Cerebellar nuclear complex (tissue), 1 donor: ENCODE data around the gene GRIK2.
"Not testable (repeated sequence)": the region's sequence is repeated elsewhere in the genome, so short reads cannot be mapped to it uniquely, and the experiment has no call there.

Source experiments
- DNase-seq, 2 experiments: peaks; one replicate each; lab custom pipeline; 2025; lab: John Stamatoyannopoulos, UW

GRIK2 gene

DNA sequence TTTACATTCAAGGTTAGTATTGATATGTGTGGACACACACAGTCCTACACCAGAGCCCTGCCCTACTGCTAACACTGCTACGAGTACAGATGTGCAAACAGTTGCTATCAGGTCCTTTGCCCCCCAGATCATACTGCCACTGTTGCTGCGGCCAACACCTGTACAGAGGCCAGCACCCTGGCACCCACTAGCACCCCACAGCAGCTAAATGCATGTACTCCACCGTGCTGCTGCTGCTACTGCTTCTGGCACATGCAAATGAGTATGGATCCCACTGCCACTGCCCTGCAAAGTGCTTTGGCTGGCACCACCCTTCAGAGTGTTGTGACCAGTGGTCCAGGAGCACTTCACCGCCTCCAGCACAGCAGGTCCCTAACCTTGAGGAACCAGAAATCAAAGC is 621.9 kb downstream of the GRIK2 start:
- DNase-seq = no peak

- no peak for DNase-seq
These were observed 628.8 kb downstream of the GRIK2 start for GRCh38 chr6:102022281-102022680.

DNA sequence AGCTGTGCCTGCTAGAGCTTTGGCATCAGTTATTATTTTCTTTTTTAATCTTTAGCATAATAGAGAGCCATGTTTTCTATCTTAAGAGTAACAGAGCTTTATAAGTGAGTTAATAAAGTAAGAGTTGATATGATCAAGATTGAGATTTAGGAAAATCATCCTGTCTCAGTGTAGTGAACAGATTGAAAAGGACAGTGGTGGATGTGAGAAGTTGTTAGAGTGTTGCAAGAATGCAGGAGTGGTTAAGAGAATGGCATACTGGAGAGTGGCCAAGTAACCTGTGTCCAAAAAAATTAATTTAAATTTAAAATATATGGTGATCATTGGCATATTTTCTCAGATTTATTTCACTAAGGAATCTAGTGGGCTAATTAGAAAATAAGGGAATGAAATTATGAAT is 629.3 kb downstream of the GRIK2 start:
- DNase-seq = no peak

DNA sequence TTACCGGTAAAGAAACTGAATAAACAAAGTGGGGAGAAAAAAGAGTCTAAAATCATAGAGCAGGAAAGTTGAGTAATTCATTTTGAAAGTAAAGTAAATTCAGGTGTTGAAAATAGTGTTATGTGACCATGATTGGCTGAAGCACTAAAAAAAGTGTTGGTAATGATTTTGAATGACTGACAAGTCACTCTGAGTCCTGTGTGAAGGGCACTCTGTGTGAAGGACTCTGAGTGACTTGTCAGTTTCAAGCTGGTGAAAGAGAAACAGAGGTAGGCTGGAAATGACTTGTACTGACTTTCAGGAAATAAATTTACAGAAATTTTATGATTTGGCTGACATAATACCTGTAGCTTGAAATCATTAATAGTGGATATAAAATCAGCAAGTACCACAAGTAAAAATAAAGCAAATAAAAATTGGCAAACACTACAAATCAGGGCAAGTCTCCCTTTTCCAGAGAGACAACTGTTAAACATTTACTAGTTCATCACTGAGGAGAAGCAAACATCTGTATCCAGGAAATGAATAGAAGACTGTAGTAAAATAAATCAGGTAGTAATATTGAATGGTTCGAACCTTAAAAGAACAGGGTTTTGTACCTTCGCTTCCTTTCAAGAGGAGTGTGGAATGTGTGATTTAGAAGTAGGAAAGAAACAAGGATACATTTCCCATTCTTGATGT is 630.6 kb downstream of the GRIK2 start:
- no peak for DNase-seq

DNA sequence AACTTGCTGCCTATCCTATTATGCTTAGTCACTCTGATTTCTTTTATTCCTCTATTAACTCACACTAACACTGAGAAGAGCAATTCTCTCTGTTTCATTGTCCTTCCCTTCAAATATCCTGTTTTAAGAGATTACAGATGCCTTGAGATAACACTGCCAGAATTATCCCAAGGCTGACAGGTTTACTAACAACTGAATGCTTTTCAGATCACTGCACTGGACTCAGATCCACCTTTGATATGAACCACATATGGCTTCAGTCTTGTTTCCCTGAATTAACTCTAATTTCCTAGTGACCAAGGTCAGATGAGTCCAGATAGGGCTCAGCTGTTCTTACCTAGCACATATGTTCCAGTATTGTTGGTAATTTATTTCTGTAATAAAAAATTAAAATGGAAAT is 633.1 kb downstream of the GRIK2 start:
- DNase-seq = peak; percentile 95 to 96

DNA sequence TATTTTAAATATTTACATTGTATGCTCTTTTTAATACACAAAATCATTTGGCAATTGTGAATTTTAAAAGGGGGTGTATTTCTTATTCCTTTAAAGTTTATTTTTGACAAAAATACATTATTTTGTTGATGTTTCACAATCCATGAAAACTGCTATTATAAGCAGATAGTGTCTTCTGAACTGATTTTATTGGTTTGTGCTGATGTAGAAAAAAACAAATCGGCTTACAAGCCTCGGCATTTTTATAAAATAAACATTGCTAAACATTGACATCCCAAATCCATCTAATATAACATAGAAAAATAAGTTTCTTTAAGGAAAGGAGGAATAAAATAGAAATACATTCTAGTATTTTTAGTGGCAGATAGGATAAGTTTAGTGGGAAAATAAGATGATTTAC is 634.7 kb downstream of the GRIK2 start:
- DNase-seq = no peak

DNA sequence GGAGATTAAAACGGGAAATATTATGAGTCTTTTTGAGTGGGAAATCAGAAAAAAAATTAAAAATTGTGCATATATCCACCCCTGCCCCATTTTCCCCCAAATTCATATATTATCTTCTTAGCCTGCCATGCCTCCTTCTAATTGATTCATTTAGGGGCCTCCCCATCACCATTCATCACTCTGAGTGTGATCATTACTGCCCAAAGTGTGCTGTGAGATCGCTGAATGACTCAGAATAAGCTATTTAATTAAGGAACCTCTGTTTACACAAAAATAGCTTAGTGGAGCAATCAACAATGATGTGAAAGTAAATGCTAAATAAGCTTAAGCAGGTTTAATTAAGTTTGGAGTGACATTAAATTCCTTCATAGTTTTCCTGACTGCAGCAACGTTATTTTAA is 645.5 kb downstream of the GRIK2 start:
- DNase-seq = no peak

- DNase-seq = no peak
These were observed 645.9 kb downstream of the GRIK2 start for GRCh38 chr6:102039441-102039840.

DNA sequence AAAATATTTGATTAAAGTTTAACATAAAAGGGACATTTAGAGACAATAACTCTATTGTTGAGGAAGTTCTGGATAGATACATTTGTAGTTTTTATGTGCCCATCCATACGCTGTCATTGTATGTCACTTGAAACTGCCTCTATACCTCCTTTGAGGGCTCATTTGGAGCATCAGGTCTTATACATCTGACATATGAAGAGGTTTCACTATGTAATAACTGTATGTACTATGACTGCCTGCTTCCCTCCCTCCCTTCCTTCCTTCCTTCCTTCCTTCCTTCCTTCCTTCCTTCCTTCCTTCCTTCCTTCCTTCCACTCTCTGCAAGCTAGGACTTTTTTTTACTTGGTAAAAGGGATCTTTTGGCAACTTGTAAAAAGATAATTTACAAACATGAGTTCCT is 657.5 kb downstream of the GRIK2 start:
- DNase-seq = no peak

- no peak for DNase-seq
These were observed 658.2 kb downstream of the GRIK2 start for GRCh38 chr6:102051720-102052119.

GRCh38 chr6:102064142-102064541 is 670.6 kb downstream of the GRIK2 start:
- DNase-seq = no peak

DNA sequence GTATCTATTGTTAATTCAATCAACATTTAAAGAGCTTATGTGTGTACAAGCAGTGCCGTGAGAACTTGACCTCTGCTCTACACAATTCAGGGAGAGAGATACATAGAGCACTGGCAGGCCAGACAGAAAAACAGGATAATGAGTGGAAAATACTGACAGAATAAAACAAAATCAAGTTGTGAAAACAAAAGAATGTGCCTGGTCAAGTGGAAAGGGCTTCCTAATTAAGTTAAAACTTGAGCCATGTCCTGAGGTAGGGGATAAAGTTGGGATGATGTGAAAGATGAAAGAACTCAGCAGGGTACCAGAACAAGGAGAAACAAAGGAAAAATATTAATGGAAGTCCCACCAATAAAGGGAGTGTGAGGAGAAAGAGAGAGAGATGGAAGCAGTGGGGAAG is 672.8 kb downstream of the GRIK2 start:
- no peak for DNase-seq

- no peak for DNase-seq
These were observed 674.9 kb downstream of the GRIK2 start for GRCh38 chr6:102068349-102068929.

- no peak for DNase-seq
These were observed 682.0 kb downstream of the GRIK2 start for GRCh38 chr6:102075539-102075938.

DNA sequence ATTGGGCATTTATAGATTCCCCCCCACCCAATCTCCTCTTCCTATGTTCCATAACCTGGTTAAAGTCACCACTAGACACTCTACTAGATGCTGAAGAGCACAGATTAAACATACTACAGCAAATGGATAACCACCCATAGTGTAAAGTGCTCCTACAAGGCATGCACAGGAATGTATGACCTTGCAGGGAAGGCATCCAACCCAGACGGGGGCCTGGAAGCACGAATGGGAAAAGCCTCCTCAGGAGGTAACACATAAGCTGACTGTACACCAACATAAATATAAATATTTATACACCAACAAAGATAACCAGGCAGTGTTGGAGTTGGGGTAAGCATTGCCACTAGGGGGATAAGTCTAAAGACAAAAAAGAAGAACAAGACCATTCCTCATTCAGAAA is 691.7 kb downstream of the GRIK2 start:
- no peak for DNase-seq

DNA sequence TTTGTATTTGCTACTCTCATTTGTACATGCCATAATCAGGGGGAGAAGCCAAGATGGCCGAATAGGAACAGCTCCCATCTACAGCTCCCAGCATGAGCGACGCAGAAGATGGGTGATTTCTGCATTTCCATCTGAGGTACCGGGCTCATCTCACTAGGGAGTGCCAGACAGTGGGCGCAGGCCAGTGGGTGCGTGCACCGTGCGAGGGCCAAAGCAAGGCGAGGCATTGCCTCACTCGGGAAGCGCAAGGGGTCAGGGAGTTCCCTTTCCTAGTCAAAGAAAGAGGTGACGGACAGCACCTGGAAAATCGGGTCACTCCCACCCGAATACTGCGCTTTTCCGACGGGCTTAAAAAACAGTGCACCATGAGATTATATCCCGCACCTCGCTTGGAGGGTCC is 694.7 kb downstream of the GRIK2 start:
- DNase-seq = not testable (repeated sequence)

- DNase-seq = no peak
These were observed 720.9 kb downstream of the GRIK2 start for GRCh38 chr6:102114402-102114801.

DNA sequence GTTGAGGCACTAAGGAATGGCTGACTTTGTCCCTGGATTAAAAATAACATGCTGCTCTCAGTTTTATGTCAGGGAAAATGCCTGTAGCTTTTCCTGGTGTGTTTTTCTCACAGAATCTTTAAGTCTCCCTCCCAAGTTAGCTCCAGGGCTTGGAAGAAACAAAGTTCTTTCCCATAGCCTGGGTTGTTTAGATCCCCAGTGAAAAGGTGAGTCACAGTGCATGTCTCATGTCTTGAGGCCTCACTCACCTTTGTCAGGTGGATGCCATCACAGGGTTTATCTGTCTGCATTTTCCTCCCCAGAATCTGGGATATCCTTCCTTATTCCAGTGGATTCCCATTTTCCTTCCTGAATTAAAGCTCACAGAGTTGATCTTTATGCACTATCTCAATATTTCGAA is 722.4 kb downstream of the GRIK2 start:
- no peak for DNase-seq

GRCh38 chr6:102118034-102118433 is 724.5 kb downstream of the GRIK2 start:
- DNase-seq = no peak
